A172 (cell line): ENCODE data around the gene DOCK8. TPM values are rescaled to one million over a fixed set of nuclear protein-coding genes. Genes with fewer than 3 reads are reported as not detected.

Experiments
- DNase-seq: peaks from one replicate; pipeline ENCODE4 v3.0.0-alpha.2; 2015; ENCODE audit warnings: low spot score
- total RNA-seq: library from RNA; depleted of rRNA; stranded (reverse); fragments of >200 nt; shearing (Covaris generic); gene quantifications from 2 replicates; pipeline ENCODE4 v1.2.3, GENCODE V29; 2014; rRNA removed

DOCK8 gene
- total RNA-seq, 1 experiment from 2014 or later: not detected

GRCh38 chr9:495739-496138 lies 281.1 kb downstream of the DOCK8 start:
- no peak for DNase-seq

- no peak for DNase-seq
These were observed 288.7 kb downstream of the DOCK8 start for GRCh38 chr9:503326-503725.

GRCh38 chr9:503881-504852 lies 289.5 kb downstream of the DOCK8 start, which contains the start of gene KANK1:
TSS of gene KANK1 (plus strand) at chr9:504695.
- peak; percentile 29 for DNase-seq

GRCh38 chr9:504921-505740 lies 290.5 kb downstream of the DOCK8 start:
- DNase-seq: no peak

GRCh38 chr9:505741-506059 lies 291.0 kb downstream of the DOCK8 start:
- no peak for DNase-seq

- no peak for DNase-seq
These were observed 291.6 kb downstream of the DOCK8 start for GRCh38 chr9:506281-506680.

- DNase-seq: no peak
These were observed 297.2 kb downstream of the DOCK8 start for GRCh38 chr9:511861-512260.

GRCh38 chr9:512555-513272 lies 298.0 kb downstream of the DOCK8 start:
- no peak for DNase-seq

Other genes starting within 250 kb of the DOCK8 start
- 4.4 and 6.1 TPM in 2 replicates for gene WASHC1, start 185.4 kb upstream of the DOCK8 start, total RNA-seq
- 0.47 and 0.65 TPM in 2 replicates for gene FOXD4, start 96.4 kb upstream of the DOCK8 start, total RNA-seq
- gene ZNG1A, start 35.8 kb upstream of the DOCK8 start, total RNA-seq: 46.0 and 59.8 TPM in 2 replicates